Tongue (tissue), 2 donors: ENCODE measurements around the gene HSD11B1L. TPM values are rescaled to one million over a fixed set of nuclear protein-coding genes. Genes with fewer than 3 reads are reported as not detected.
"Not testable (repeated sequence)": the region's sequence is repeated elsewhere in the genome, so short reads cannot be mapped to it uniquely, and the experiment has no call there.

Experiments
- DNase-seq: peaks from one replicate; pipeline ENCODE4 v3.0.0-alpha.2; 2015
- total RNA-seq: library from RNA; depleted of rRNA; stranded (reverse); fragments of >200 nt; gene quantifications from one replicate; pipeline ENCODE4 v1.2.3, GENCODE V29; 2014

HSD11B1L gene
- total RNA-seq, 1 donor from 2014 or later, result 6.4 TPM

DNA sequence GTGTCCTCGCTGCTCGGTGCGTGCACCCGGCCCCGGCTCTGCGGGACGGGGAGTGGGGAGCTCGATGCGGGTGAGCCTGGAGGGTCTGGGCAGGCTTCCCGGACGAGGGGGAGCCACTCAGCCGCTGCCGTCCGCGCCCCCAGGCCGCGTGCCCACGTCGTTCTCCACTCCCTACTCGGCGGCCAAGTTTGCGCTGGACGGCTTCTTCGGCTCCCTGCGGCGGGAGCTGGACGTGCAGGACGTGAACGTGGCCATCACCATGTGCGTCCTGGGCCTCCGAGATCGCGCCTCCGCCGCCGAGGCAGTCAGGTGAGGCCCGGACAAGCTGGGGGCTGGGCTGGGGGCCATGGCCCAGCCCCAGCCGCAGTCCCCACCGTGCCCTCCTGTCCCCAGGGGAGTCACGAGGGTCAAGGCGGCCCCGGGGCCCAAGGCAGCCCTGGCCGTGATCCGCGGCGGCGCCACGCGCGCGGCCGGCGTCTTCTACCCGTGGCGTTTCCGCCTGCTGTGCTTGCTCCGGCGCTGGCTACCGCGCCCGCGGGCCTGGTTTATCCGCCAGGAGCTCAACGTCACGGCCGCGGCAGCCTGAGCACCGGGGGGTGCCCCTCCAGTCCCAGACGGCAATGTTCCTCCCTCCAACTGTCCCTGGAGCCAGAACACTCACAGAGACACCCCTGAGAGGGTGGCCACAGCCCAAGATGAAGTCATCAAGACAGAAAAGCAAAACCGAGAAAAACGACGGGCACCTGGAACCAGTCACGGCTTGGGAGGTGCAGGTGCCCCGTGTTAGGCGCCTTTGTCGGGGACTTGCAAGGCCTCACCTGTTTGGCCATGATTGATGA, 6.8 kb downstream of the HSD11B1L start:
- DNase-seq, result no peak

DNA sequence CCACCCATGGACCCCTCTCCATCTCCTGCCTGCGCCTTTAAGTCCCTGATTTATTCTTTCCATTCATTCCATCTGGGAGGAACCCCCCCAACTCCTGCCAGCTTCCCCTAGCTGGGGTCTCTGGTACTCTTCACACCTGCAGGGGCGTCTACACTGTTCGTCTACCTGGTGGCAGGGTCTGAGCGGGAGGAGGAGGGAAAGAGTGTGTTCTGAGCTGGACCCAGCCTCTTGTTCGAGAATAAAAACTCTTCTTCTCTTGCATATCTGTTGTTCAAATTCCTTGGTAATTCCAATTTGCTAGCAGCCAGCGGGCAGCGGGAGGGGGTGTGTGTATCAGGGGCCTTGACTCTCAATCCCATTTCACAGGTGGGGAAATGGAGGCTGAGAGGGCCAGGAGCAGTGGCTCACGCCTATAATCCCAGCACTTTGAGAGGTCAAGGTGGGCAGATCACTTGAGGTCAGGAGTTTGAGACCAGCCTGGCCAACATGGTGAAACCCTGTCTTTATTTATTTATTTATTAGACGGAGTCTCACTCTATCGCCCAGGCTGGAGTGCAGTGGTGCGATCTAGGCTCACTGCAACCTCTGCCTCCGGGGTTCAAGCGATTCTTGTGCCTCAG, 7.5 kb downstream of the HSD11B1L start:
- DNase-seq, result not testable (repeated sequence)

DNA sequence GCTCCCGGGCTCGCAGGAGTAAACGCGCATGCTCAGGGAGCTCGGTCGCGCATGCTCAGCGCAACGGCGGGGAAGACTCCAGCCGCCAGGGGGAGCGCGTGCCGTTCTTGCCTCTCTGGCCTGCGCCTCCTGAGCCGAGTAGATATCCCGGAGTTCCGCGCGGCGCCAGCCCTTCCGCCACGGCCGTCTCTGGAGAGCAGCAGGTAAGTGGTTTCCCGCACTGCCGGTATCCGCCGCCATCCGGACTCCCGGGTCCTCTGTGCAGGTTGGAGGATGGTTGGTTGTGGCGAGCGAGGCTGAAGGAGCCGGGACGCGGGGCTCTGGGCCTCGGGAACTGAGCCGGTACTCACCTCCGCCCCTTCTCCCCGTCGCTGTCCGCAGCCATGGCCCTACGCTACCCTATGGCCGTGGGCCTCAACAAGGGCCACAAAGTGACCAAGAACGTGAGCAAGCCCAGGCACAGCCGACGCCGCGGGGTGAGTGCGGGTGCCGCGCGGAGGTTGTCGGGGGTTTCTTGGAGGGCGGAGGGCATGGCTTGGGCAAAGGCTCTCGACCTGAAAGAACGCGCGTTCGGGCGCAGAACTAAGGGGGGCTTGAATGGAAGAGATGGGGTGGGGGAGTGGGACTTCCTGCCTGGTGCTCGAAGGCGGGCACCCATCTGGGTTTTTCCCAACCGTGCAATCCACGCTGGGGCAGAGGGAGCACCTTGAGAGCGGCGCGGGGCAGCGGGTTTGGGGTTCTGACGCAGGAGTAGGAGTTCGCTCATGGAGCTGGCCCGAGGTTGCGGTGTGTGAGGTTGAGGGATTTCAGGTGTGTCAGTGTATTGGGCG, 9.5 kb downstream of the HSD11B1L start, which contains the start of gene RPL36:
TSS of gene RPL36 (plus strand) at position 171 of the 830 bp plus-strand sequence. CDS start at position 384, 213 bp downstream.
- DNase-seq, result peak; percentile 99

DNA sequence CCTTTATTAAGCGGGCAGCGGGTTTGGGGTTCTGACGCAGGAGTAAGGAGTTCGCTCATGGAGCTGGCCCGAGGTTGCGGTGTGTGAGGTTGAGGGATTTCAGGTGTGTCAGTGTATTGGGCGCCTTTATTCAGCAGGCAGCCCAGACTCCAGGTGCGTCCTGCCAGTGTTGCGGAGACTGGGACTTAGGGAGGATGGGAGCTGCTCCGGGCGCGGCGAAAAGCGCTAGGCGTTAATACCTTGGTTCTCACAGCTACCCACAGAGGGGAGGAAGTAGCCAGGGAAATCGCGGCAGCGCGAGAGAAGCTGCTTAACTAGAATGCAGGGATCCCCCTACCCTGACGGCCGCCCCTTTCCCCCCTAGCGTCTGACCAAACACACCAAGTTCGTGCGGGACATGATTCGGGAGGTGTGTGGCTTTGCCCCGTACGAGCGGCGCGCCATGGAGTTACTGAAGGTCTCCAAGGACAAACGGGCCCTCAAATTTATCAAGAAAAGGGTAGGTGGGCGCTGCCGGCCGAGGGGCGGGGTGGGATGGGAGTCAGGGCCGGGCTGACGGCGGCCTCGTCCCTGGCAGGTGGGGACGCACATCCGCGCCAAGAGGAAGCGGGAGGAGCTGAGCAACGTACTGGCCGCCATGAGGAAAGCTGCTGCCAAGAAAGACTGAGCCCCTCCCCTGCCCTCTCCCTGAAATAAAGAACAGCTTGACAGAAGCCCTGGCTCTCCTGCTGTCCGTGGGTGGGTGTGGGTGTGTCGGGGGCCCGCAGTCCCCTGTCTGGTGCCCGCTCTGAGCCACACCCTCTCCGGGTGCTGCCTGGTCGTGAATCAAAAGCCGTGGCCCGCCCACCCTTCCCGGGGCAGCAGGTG, 10.4 kb downstream of the HSD11B1L start:
- DNase-seq, result peak; percentile 85

DNA sequence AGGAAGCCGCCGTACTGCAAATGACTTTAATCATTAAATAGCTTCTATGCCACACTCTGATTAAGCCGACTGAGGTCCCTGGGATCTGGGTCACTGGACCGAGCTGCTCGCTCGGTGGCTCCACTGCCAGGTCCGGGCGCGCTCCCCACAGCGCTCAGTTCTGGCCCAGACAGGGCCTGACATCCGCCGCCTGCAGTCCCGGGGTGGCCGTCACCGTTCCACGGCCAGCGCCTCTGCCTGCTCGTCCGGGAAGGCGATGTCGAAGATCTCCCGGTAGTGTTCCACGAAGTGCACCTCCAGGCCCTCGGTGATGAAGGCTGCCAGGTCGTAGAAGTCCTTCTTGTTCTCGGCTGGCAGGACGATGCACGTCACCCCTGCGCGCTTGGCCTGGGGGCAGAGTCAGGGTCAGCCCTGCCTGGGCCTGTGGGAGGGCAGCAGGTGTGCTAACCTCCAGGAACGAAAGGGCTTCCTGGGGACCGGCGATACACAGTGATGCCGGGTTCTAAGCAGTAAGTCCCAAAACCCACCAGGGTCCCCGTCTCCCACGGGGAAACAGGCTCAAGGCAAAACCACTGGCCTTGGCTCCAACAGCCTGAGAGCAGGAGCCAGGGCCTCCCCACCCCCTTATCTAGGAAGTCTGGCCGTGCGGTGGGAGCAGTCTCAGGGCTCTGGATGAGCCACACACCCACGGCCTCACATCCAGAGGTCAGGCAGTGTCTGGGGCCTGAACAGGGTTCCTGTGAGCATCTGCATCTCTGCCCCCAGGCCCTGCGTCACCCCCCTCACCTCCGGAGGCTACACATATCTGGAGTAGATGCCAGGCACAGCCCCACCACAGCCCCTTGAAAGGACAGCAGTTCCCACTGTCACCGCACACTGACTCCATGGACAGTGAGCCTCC, 11.2 kb downstream of the HSD11B1L start:
- DNase-seq, result no peak

DNA sequence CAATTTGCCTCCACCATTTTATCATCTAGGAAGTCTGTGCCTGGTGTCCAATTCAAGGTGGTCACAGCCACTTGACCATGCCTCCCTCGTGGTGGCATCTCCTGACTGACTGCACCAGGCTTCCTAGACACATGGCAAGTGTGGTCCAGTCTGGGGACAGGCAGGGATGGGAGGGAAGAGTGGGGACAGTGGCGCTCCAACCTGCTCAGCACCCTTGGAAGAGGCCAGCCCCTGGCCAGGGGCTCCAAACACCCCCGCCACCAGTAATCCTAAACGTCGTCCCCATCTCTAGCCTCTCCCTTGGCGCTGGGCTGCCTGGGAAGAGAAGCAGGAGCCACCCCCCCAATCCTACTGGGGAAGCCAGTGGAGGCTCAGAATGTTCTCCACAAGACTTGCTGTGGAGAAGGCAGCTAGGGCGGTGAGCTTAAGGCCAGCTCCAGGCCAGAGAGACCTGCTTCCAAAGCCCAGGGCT, 11.9 kb downstream of the HSD11B1L start:
- no peak for DNase-seq

DNA sequence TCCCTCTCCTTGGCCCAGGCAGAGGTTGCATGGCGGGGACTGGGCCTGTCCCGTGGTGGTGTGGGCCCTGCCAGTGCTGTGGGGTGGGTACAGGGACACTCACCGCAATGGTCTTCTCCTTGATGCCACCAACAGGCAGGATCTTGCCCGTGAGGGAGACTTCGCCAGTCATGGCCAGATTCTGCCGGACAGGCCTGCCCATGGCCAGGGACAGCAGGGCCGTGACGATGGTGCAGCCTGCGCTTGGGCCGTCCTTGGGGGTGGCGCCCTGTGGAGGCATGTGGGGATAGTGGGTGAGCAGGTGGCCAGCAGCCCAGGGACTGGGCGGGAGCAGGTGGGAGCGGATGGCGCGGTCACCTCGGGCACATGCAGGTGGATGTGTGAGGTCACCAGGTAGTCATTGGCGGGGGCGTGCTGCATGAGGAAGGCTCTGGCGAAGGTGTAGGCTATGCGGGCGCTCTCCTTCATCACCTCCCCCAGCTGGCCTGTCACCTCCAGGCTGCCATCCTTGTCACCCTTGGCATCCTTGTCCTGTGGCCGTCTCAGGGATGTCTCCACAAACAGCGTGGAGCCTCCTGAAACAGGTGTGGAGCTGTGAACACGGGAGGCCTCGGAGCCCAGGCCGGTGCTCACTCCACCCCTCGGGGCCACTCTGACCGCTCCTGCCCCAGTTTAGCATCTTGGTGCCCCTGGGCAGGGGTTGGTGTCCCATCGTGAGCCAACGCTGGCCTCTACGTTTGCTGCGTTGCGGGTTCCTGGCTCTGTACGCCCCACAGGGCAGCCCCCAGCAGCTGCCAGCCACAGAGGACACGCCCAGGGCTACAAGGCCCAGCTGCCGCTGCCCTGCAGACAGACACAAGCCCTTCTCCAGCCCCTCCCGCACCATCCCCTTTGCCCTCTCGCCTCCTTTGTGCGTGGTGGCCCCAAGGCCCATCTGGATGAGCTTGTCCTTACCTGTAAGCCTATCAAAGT, 12.7 kb downstream of the HSD11B1L start:
- DNase-seq, result peak; percentile 81

DNA sequence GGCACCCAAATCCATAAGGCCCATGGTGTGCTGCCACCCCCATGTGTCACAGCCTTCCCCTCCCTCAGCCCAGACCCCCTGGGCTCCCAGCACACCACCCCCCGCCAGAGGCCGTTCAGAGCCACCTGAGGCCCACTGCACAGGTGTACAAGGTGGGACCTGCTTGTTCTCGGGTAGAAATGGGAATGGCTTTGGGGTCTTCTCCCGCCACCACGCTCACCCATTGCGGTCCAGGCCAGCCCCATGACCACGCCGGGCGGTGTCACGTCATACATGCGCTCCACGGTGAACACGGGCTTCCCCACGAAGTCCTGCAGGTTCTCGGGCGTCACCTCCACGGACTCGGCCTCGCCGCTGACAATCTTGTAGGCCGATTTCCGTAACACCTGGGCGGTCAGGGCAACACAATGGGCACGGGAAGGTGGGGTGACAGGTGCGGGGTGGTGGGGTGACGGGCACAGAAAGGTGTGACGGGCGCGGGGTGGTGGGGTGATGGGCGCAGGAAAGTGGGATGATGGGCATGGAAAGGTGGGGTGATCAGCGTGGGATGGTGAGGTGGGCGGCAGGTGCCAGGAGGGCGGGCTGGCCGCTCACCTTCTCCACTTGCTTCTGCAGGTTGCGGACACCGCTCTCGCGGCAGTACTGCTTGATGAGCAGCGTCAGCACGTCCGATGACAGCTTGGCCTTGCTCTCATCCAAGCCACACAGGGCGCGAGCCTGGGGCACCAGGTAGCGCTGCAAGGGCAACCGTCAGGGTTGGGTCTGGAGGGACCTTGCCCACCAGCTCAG, 13.5 kb downstream of the HSD11B1L start:
- DNase-seq, result no peak

DNA sequence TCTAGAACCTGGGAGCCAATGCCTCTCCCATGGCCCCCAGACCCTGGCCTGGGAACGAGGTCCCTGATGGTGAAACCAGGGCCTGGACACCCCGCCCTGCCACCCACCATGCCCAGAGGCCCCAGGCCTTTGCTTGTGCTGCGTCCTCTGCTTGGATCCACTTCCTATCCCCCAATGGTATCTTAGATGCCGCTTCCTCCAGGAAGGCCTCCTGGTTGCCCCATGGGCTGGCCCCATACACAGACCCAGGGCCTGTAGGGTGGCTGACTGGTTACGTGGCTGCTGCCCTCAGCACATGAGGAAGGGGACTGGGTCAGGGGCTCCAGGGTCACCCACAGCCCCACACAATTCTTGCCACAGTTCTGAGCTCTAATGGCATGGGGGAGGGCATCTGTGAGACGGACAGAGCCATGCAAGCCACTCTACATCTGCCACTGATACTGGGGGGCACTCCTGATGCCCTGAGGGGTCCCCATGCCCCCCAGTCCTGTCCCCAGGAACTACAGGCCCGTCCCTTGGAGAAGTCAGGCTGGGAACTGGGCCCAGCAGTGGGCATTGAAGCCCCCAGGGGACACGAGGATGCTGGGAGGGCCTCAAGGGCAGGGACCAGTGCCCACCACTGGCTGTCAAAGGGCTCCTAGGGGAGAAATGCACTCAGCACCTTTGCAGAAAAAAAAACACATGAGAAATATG, 14.3 kb downstream of the HSD11B1L start:
- DNase-seq, result no peak

DNA sequence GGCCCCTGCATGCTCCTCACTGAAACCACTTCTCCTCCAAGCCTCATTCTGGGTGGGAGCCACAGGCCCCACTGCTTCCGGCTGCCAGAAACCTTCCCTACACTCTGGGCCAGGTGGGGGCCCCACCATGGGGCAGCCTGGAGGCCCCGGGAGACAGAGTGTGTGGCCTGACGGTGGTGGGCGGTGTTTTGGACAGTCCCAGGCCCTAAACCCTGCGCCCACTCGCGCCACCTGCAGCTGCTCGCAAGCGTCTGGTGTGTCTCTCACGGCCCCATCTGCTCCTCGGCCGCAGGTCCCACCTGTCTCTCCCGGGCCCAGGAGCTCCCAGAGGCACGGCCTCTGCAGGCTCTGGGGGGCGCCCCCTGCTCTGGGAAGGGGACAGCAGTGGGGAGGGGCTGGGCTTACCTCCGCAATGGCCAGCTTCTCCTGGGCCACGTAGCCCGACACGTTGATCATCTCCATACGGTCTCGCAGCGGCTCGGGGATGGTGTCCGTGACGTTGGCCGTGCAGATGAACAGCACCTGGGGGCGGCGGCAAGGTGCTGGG, 14.9 kb downstream of the HSD11B1L start:
- DNase-seq, result peak; percentile 47

DNA sequence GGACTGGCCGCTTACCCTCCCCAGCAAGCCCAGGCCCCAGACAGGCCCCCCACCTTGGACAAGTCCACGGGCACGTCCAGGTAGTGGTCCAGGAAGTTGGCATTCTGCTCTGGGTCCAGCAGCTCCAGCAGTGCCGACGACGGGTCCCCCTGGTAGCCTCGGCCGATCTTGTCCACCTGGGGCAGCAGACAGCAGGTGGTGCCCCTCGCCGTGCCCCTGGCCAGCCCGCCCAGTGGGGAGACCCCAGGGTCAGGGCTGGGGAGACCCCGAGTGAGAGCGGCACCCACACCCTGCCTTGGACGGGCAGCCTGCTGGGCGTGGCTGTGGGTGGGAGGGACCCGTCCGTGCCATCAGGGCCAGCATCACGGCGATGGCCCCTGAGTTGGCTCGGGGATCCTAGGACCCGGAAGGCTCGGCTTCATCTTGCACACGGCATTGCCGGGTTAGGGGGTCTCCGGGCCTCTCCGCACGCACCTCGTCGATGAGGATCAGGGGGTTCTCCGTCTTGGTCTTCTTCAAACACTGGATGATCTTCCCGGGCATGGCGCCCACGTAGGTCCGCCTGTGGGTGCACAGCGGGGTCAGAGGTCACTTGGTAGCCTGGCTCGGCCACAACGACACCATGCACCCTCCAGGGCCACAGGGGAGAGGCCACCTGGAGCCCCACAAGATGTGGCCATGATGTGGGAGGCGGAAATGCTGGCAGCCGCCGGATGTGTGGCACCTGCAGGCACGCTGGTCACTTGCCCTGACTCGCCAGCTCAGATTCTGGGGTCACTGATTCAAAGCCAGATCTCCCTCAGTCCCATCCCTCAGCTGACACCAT, 15.6 kb downstream of the HSD11B1L start:
- DNase-seq, result no peak

DNA sequence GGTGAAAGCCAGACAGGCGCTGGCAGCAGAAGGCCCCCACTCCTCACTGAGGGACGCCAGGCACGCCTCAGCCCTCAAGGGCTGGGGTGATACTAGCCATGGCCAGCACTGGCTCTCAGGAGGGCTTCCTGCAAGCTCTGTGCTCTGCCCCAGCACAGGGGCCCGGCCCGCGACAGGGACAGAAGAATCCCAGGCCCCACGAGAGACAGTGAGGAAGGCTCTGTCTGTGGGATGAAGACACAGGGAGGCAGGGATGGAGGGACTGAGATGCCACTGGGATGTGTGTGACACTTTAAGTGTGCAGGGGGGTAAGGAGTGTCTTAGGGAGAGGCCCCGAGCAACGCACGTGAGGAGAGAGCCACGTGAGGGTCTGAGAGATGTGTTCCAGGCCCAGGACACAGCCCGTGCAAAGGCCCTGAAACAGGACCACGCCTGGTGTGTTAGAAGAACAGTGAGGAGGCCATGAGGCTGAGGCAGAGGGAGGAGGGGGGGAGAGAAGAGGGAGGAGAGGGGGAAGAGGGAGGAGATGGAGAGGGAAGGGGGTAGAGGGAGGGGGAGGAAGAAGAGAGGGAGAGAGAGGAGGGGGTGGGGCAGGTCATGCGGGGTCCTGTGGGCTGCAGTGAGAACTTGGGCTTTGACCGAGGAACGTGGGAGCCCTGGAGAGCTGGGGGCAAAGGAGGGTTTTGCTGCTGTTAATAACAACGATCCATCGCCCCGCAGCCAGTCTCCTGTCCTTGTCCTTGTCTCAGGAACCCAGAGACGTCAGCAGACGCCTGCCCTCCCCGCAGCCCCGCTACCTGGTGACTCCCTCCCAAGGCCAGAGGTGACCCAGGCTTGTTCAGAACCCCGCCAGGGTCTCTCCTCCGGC, 16.4 kb downstream of the HSD11B1L start:
- no peak for DNase-seq

DNA sequence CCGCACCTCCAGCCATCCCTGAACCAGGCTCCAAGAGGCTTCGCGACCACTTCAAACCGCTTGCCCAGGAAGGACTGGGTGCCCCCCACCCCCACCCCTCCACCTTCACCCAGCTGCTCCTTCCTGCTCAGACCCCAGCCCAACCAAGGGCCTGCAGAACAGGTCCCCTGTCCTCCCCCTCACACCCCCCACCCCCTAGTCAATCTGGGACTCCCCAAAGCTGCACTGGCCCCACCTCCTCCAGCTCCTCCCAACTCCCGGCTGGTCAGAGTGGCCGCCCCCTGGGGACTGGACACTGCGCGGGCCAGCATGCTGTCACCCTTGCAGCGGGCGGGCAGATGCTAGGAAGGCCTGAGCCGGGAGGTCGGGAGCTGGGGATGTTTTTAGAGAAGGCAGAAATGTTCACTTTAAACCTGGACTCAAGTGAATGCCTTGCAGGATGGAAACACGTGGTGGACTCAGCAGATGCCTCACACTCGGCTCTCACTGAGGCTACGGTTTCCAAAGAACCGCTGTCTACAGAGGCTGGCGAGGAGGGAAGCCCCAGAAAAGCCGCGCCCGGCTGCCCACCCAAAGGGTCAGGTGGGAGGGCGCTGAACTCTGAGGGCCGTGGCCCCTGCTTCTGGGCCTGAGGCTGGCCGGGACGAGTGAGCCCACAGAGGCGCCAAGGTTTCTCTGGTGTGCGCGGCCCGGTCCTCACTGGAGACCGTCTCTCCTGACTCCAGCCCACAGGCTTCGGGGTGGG, 17.2 kb downstream of the HSD11B1L start:
- no peak for DNase-seq

DNA sequence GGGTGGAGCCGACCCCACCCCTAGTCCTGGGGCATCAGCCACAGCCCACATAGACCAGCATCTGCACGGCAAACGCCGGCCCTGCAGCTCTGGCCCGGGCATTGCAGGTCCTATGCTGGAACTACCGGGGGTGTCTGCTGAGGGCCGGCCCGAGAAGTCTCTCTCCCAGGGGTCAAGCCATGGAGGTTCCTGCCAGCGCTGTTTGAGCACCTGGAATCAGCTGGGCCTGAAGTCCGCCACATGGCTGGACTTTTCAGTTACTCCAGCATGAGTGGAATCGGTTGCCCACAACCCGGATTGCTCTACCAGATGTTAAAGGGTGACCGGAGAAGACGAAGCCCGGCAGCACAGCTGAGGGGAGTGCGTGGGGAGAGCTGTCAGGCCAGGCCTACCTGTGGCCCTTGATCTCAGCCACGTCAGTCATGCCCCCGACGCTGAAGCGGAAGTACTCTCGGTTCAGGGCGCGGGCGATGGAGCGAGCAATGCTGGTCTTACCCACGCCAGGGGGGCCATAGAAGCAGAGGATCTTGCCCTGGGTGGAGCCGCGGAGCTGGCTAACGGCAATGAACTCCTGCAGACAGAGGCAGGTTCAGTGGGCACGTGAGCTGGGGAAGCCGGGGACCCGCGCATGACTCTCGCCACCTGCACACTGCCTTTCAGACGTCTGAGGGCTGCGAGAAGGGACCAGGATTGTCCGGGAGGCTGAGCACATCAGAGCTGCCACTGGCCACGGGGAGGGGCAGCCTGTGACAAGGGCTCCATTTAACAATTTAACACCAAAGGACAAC, 18.0 kb downstream of the HSD11B1L start:
- DNase-seq, result no peak
